H1 (cell line): ENCODE measurements around the gene VAV2. TPM values are rescaled to one million over a fixed set of nuclear protein-coding genes. Genes with fewer than 3 reads are reported as not detected.

ENCODE experiments used
- CTCF ChIA-PET: fragments of 300-600 bp; sonication (Branson Sonifier 250); formaldehyde crosslinking; loops from one replicate; lab custom pipeline; 2021; ENCODE audit not compliant: partially characterized antibody; lab: Charles Lee
- POLR2A ChIA-PET: fragments of 300-600 bp; sonication (Branson Sonifier 250); formaldehyde crosslinking; loops from one replicate; lab custom pipeline; 2021; ENCODE audit warnings: inconsistent platforms; ENCODE audit not compliant: partially characterized antibody; lab: Charles Lee
- DNase-seq, 2 experiments: peaks; one replicate each; pipeline versions ENCODE4 v3.0.0 to v3.0.0-alpha.2; 2010 to 2022; ENCODE audit warnings: low spot score in 2 of 2, low read depth in 1 of 2, mixed read lengths in 1 of 2
- FAIRE-seq: peaks from 2 replicates; lab custom pipeline; 2011; peaks lifted over from hg19 to GRCh38; lab: Jason Lieb, UNC
- H2AFZ ChIP-seq: 2 replicates; pipeline ENCODE4 v1.8.1; 2012; ENCODE audit warnings: low read length, inconsistent platforms
- H2AK5ac ChIP-seq: 2 replicates; pipeline ENCODE4 v1.6.1; 2013; ENCODE audit warnings: low read depth, low read length
- H2BK120ac ChIP-seq: replicated peaks from 2 replicates; pipeline ENCODE3; 2013; ENCODE audit warnings: low read depth, low read length, inconsistent platforms
- H2BK12ac ChIP-seq: 2 replicates; pipeline ENCODE4 v1.6.1; 2013; ENCODE audit warnings: low read depth, low read length
- H2BK15ac ChIP-seq: 2 replicates; pipeline ENCODE4 v1.6.1; 2013; ENCODE audit warnings: low read length
- H2BK20ac ChIP-seq: 2 replicates; pipeline ENCODE4 v1.6.1; 2013; ENCODE audit warnings: low read length
- H2BK5ac ChIP-seq: 2 replicates; pipeline ENCODE4 v1.6.1; 2013; ENCODE audit warnings: low read depth, low read length
- H3K14ac ChIP-seq: 2 replicates; pipeline ENCODE4 v1.6.1; 2013; ENCODE audit warnings: inconsistent platforms; ENCODE audit not compliant: insufficient read length
- H3K18ac ChIP-seq: 2 replicates; pipeline ENCODE4 v1.6.1; 2013; ENCODE audit warnings: low read length; ENCODE audit errors: extremely low read depth
- H3K23ac ChIP-seq: 2 replicates; pipeline ENCODE4 v1.6.1; 2013; ENCODE audit warnings: inconsistent platforms; ENCODE audit not compliant: insufficient read length
- H3K23me2 ChIP-seq: 2 replicates; pipeline ENCODE4 v1.6.1; 2013; ENCODE audit warnings: low read depth, low read length
- H3K27ac ChIP-seq: 2 replicates; pipeline ENCODE4 v1.6.1; 2011; ENCODE audit warnings: low read depth, low read length, inconsistent platforms
- H3K27me3 ChIP-seq, 4 experiments: replicated peaks in 1 of 4; 1 replicate in 1 of 4; 2 replicates in 3 of 4; pipeline versions ENCODE4 v1.6.1 to v1.8.1; 2011 to 2013; ENCODE audit warnings: low read length in 3 of 4, mild to moderate bottlenecking in 3 of 4, inconsistent platforms in 2 of 4, mixed read lengths in 2 of 4, moderate library complexity in 1 of 4; ENCODE audit not compliant: control insufficient read depth in 3 of 4, insufficient read depth in 3 of 4; ENCODE audit errors: extremely low read depth in 1 of 4
- H3K36me3 ChIP-seq, 4 experiments: 2 replicates each; pipeline versions ENCODE4 v1.6.1 to v1.8.1; 2011 to 2013; ENCODE audit warnings: mild to moderate bottlenecking in 4 of 4, low read length in 3 of 4, moderate library complexity in 2 of 4, control low read depth in 1 of 4, inconsistent platforms in 1 of 4; ENCODE audit not compliant: insufficient read depth in 4 of 4, control insufficient read depth in 2 of 4
- H3K4ac ChIP-seq: replicated peaks from 2 replicates; pipeline ENCODE3; 2013; ENCODE audit warnings: low read length, low read depth, mixed read lengths, inconsistent platforms; ENCODE audit not compliant: insufficient read length
- H3K4me1 ChIP-seq, 4 experiments: replicated peaks in 1 of 4; 1 replicate in 1 of 4; 2 replicates in 3 of 4; pipeline versions ENCODE4 v1.6.1 to v1.8.1; 2011 to 2013; ENCODE audit warnings: low read length in 3 of 4, inconsistent platforms in 2 of 4, mixed read lengths in 1 of 4; ENCODE audit not compliant: insufficient read depth in 4 of 4, control insufficient read depth in 3 of 4
- H3K4me2 ChIP-seq, 2 experiments: 2 replicates each; pipeline versions ENCODE4 v1.6.1 to v1.8.1; 2011 to 2013; ENCODE audit warnings: low read depth in 2 of 2, low read length in 2 of 2, control low read depth in 1 of 2, inconsistent platforms in 1 of 2, mild to moderate bottlenecking in 1 of 2; ENCODE audit not compliant: insufficient read depth in 1 of 2
- H3K4me3 ChIP-seq, 4 experiments: fragments of 200-600, 300-600 bp in 1 of 4; sonication (generic), shearing (Covaris generic), sonication (Bioruptor Twin) in 1 of 4; 2 replicates each; pipeline versions ENCODE4 v1.5.1 to v1.8.1; 2011 to 2016; ENCODE audit warnings: low read length in 4 of 4, low read depth in 3 of 4, control low read depth in 2 of 4, inconsistent platforms in 2 of 4, mild to moderate bottlenecking in 2 of 4, mixed read lengths in 1 of 4, moderate library complexity in 1 of 4; ENCODE audit not compliant: insufficient read depth in 2 of 4; ENCODE audit errors: extremely low read depth in 1 of 4
- H3K56ac ChIP-seq: replicated peaks from 2 replicates; pipeline ENCODE3; 2013; ENCODE audit warnings: low read depth, mild to moderate bottlenecking, mixed read lengths, low read length, inconsistent platforms; ENCODE audit not compliant: insufficient read length
- H3K79me1 ChIP-seq: 2 replicates; pipeline ENCODE4 v1.6.1; 2013; ENCODE audit warnings: low read depth, low read length, control low read depth
- H3K79me2 ChIP-seq, 2 experiments: 2 replicates each; pipeline versions ENCODE4 v1.6.1 to v1.8.1; 2012 to 2013; ENCODE audit warnings: low read length in 2 of 2, mild to moderate bottlenecking in 2 of 2, inconsistent platforms in 1 of 2; ENCODE audit not compliant: insufficient read depth in 2 of 2, control insufficient read depth in 1 of 2
- H3K9ac ChIP-seq, 4 experiments: replicated peaks in 1 of 4; 1 replicate in 1 of 4; 2 replicates in 3 of 4; pipeline versions ENCODE4 v1.6.1 to v1.8.1; 2011 to 2013; ENCODE audit warnings: low read depth in 3 of 4, low read length in 3 of 4, control low read depth in 2 of 4, mild to moderate bottlenecking in 2 of 4, moderate library complexity in 2 of 4, inconsistent platforms in 1 of 4; ENCODE audit errors: extremely low read depth in 1 of 4
- H3K9me3 ChIP-seq, 2 experiments: 2 replicates each; pipeline versions ENCODE4 v1.6.1 to v1.8.1; 2012 to 2013; ENCODE audit warnings: mild to moderate bottlenecking in 2 of 2, moderate library complexity in 2 of 2, control low read depth in 1 of 2, inconsistent platforms in 1 of 2, low read depth in 1 of 2, low read length in 1 of 2, mixed read lengths in 1 of 2; ENCODE audit not compliant: insufficient read depth in 2 of 2
- H4K20me1 ChIP-seq, 2 experiments: replicated peaks in 1 of 2; 2 replicates each; pipeline versions ENCODE3 to v1.8.1; 2011 to 2013; ENCODE audit warnings: inconsistent platforms in 2 of 2, low read length in 2 of 2, mild to moderate bottlenecking in 1 of 2; ENCODE audit not compliant: insufficient read depth in 2 of 2, control insufficient read depth in 1 of 2
- H4K5ac ChIP-seq: 2 replicates; pipeline ENCODE4 v1.6.1; 2013; ENCODE audit warnings: low read length, low read depth, mixed read lengths, inconsistent platforms; ENCODE audit not compliant: insufficient read length
- H4K8ac ChIP-seq: 2 replicates; pipeline ENCODE4 v1.8.0; 2013; ENCODE audit warnings: mild to moderate bottlenecking, moderate library complexity, low read length, inconsistent platforms; ENCODE audit not compliant: insufficient read depth; ENCODE audit errors: extremely low read depth
- H4K91ac ChIP-seq: replicated peaks from 2 replicates; pipeline ENCODE3; 2013; ENCODE audit warnings: low read length, mixed read lengths, inconsistent platforms; ENCODE audit not compliant: insufficient read length
- ASH2L ChIP-seq: fragments of 200-600, 300-600 bp; sonication (generic); IDR thresholded peaks from one replicate; pipeline ENCODE4 v1.7.1; 2017; ENCODE audit warnings: low read length
- ATF2 ChIP-seq: IDR thresholded peaks from 2 replicates; pipeline ENCODE4 v1.6.1; 2012; ENCODE audit warnings: low read length, inconsistent platforms
- CHD2 ChIP-seq: IDR thresholded peaks from 2 replicates; pipeline ENCODE4 v1.6.1; 2012; ENCODE audit warnings: low read length, improper control_type of control experiment
- KDM1A ChIP-seq: fragments of 200-600, 300-600 bp; sonication (generic); IDR thresholded peaks from 2 replicates; pipeline ENCODE4 v1.7.1; 2016; ENCODE audit warnings: mild to moderate bottlenecking, low read length, borderline replicate concordance
- POLR2AphosphoS5 ChIP-seq: IDR thresholded peaks from 2 replicates; pipeline ENCODE4 v1.6.1; 2011; ENCODE audit warnings: low read depth, low read length
- POU5F1 ChIP-seq: IDR thresholded peaks from 2 replicates; pipeline ENCODE4 v1.6.1; 2011; ENCODE audit warnings: low read depth, mild to moderate bottlenecking, low read length, moderate library complexity
- RXRA ChIP-seq: IDR thresholded peaks from 2 replicates; pipeline ENCODE4 v1.6.1; 2011; ENCODE audit warnings: low read depth, mild to moderate bottlenecking, low read length, moderate library complexity; ENCODE audit not compliant: insufficient read depth
- SIRT6 ChIP-seq: IDR thresholded peaks from one replicate; pipeline ENCODE4 v1.7.1; 2012; ENCODE audit warnings: low read length, inconsistent platforms
- SP4 ChIP-seq: IDR thresholded peaks from 2 replicates; pipeline ENCODE4 v1.6.1; 2012; ENCODE audit warnings: low read length, inconsistent platforms
- TBP ChIP-seq: IDR thresholded peaks from 2 replicates; pipeline ENCODE4 v1.6.1; 2011; ENCODE audit warnings: low read depth, low read length, improper control_type of control experiment
- WGBS, 2 experiments: shearing (Covaris generic) in 1 of 2; methylation state at CpG; one replicate each; pipeline versions ENCODE4 v1.1.6 to v1.1.7; 2013 to 2015; ENCODE audit warnings: low lambda C conversion rate in 2 of 2, mixed read lengths in 2 of 2, inconsistent platforms in 1 of 2, low coverage in 1 of 2, missing lambda C conversion rate in 1 of 2; ENCODE audit not compliant: insufficient replicate concordance in 2 of 2, insufficient coverage in 1 of 2, insufficient read length in 1 of 2; ENCODE audit errors: extremely low coverage in 1 of 2, missing lambda C conversion rate in 1 of 2; 5-methylcytosine and 5-hydroxymethylcytosine counted together
- polyA plus RNA-seq, 7 experiments: library from polyadenylated mRNA; depleted of rRNA in 3 of 7; stranded (reverse) in 5 of 7; unstranded in 2 of 7; fragments of >200 nt in 5 of 7; fragments of 200-250 nt in 2 of 7; gene quantifications; 1 replicate in 5 of 7; 2 replicates in 1 of 7; 4 replicates in 1 of 7; pipeline versions ENCODE4 v1.2.1 to v1.2.3, GENCODE V29; 2011 to 2013; ENCODE audit warnings: missing spikeins in 2 of 7, mixed read lengths in 2 of 7
- total RNA-seq: library from RNA; stranded (reverse); fragmentation: NEBNext Ultra II Directional; extraction: Animal tissue kit (Norgen Biotek cat#: 25700); gene quantifications from 2 replicates; pipeline ENCODE4 v1.2.1, GENCODE V29; 2021

The VAV2 gene
- total and polyA plus RNA-seq, 2 of the 8 experiments (the other 6 are each of a cell fraction or from before 2014, with no cell fraction given): 13.6 to 37.6 TPM

GRCh38 chr9:133954862-133955529 lies 37.1 kb downstream of the VAV2 start:
- CTCF ChIA-PET: interaction anchor here (0.7 to 3.0 kb wide), 8 partner anchors 9 to 83 kb away, joined by 3 to 21 read pairs (median 6); no protein-coding TSS in a partner anchor
- H4K8ac ChIP-seq: peak overlapping the region; percentile 86; the same call in 1 of the 2 replicates
- peak overlapping the region; percentile 78 for H3K18ac ChIP-seq
- H3K23me2 ChIP-seq: 0 out of 2 replicates have a peak, but pooled peaks cover 3% of the 10 kb centered on the region
- no peak overlapping the region; the same call in 1 of the 2 replicates for H3K27ac ChIP-seq
- H3K23ac ChIP-seq: no peak overlapping the region
- 81% methylated on average over 7 of the region's 14 CpGs; no CpG with 5 or more reads in 1 of the 2 experiments for WGBS, 2 experiments
- DNase-seq (no peak), FAIRE-seq (no peak)
- no peaks in the 10 kb centered on the region for H3K9me3 ChIP-seq
- H3K27me3 ChIP-seq: no peaks in the 10 kb centered on the region
- H2AFZ ChIP-seq: no peak overlapping the region
- H3K79me2 ChIP-seq: peaks cover 0 to 61% of the 10 kb centered on the region in 2 experiments; a peak in 2 of 4 replicates
- H3K9ac ChIP-seq: no peak overlapping the region
- H3K36me3 ChIP-seq: no peaks in the 10 kb centered on the region
- H2BK15ac ChIP-seq: peak overlapping the region; percentile 2; the same call in 1 of the 2 replicates
- POLR2A ChIA-PET: interaction anchor here (0.8 to 1.4 kb wide), 5 partner anchors 12 to 101 kb away, joined by 3 to 6 read pairs (median 3); no protein-coding TSS in a partner anchor
- peak overlapping the region; percentile 60; the same call in 1 of the 2 replicates for H2BK12ac ChIP-seq
- peak overlapping the region; percentile 71; the same call in 1 of the 2 replicates for H2BK5ac ChIP-seq
- no peak for TF ChIP-seq SIRT6
- TF ChIP-seq SP4: no peak
- TF ChIP-seq KDM1A: no peak
- TF ChIP-seq TBP: no peak
- no peak for TF ChIP-seq RXRA
- TF ChIP-seq ATF2: no peak
- no peak for TF ChIP-seq ASH2L
- no peak for TF ChIP-seq CHD2
- TF ChIP-seq POLR2AphosphoS5: no peak
- no peak for TF ChIP-seq POU5F1
- peak overlapping the region; percentile 95 for H4K91ac ChIP-seq
- peaks cover 14 to 41% (median 36%) of the 10 kb centered on the region in 4 experiments for H3K4me1 ChIP-seq
- peak overlapping the region; percentile 79 for H2AK5ac ChIP-seq
- H3K14ac ChIP-seq: no peak overlapping the region
- no peak overlapping the region for H4K5ac ChIP-seq
- peak overlapping the region; percentile 51 for H3K4ac ChIP-seq
- peak overlapping the region; percentile 57 for H2BK120ac ChIP-seq
- H3K4me2 ChIP-seq: no peak overlapping the region; a peak in 1 of 4 replicates
- H2BK20ac ChIP-seq: no peak overlapping the region
- H3K56ac ChIP-seq: no peak overlapping the region
- no peak overlapping the region for H3K4me3 ChIP-seq
- H3K79me1 ChIP-seq: peaks cover 12% of the 10 kb centered on the region; the same call in 1 of the 2 replicates
- H4K20me1 ChIP-seq: peaks cover 5 to 9% of the 10 kb centered on the region in 2 experiments
